NCI-H1417 treated with DMSO at 0.1 percent for 48 hours (cell line): ENCODE results near the gene HSPBAP1.
"Not testable (repeated sequence)": the region's sequence is repeated elsewhere in the genome, so short reads cannot be mapped to it uniquely, and the experiment has no call there.

ENCODE experiments used
- DNase-seq: peaks from one replicate; lab custom pipeline; 2025; lab: John Stamatoyannopoulos, UW

HSPBAP1 gene

DNA sequence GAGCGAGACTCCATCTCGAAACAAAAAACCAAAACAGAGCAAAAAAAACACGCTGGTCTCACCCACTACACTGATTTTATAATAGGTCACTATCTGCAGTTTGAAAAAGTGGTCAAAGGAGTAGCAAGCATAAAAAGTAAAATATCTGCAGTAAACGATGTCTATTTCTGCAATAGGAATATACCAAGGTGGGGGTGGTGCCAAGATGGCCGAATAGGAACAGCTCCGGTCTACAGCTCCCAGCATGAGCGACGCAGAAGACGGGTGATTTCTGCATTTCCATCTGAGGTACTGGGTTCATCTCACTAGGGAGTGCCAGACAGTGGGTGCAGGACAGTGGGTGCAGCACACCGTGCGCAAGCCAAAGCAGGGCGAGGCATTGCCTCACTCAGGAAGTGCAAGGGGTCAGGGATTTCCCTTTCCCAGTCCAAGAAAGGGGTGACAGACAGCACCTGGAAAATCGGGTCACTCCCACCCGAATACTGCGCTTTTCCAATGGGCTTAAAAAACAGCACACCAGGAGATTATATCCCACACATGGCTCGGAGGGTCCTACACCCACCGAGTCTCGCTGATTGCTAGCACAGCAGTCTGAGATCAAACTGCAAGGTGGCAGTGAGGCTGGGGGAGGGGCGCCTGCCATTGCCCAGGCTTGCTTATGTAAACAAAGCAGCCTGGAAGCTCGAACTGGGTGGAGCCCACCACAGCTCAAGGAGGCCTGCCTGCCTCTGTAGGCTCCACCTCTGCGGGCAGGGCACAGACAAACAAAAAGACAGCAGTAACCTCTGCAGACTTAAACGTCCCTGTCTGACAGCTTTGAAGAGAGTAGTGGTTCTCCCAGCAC lies 60.7 kb downstream of the HSPBAP1 start:
- not testable (repeated sequence) for DNase-seq

DNA sequence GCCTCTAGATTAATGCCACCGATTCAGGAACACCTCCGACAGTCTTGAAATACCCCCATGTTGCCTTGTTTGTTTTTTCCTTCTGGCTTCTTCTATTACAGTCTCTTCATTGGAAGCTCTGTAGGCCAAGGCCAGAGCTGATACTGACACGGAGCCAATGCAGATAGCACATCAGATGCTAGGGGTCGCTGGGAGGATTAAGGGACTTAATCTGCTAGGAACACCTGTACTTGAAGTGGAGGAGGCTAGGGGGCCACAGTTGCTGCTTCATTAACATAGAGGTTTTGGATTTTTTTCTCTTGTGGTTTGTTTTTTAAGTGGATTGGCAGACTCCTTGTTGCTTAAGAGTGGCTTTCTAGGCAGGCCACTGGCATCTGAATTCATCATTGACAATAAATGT lies 63.4 kb downstream of the HSPBAP1 start:
- no peak for DNase-seq

DNA sequence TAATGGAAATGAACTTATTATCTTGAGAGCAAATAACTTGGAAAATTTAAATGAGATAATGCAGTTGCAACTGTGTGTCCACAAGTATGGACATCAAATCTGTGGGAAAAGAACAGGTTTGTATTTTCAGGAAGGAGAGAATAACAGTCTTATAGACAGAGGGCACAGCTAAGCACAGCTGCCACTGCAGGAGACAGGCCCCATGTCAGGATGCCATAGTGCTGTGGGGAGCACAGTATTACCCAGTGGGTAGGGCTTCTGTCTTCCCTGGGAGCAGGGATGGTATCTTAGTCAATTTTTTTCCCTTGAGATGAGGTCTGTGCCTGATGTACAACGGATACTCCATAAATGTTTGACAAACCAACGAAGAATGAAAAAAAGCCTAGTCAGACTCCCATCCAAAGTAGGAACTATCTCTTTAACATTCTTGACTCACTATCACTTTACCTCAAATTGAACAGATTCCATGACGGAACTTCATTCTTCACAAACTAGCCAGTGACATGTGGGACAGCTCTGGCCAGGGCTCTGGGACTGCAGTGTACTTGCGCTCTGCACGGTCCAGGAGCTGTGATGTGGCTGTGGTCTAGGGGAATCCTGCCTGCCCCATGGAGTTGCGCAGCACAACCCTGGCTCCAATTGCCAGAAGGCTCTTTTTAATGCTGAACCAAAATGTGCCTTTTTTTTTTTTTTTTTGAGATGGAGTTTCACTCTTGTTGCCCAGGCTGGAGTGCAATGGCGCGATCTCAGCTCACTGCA lies 64.7 kb downstream of the HSPBAP1 start:
- no peak for DNase-seq

DNA sequence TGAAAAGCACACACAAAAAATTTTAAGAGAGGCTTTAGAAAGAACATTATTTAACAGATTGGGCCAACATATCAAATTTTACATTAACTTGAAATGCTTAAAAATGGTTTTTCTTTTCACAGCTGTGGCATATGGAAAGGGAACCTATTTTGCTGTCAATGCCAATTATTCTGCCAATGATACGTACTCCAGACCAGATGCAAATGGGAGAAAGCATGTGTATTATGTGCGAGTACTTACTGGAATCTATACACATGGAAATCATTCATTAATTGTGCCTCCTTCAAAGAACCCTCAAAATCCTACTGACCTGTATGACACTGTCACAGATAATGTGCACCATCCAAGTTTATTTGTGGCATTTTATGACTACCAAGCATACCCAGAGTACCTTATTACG lies 65.4 kb downstream of the HSPBAP1 start:
- no peak for DNase-seq

DNA sequence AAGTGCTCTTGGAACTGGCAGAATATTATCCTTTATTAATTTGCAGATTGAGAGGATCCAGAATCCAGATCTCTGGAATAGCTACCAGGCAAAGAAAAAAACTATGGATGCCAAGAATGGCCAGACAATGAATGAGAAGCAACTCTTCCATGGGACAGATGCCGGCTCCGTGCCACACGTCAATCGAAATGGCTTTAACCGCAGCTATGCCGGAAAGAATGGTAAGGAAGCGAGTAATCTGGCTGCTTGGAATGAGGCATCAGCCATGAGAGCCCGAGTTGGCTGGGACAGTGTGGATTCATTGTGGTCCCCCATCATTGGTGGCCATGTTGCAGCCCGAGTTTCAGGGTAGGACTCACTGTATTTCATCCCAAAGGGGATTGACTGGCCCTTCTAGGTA lies 65.9 kb downstream of the HSPBAP1 start:
- no peak for DNase-seq

DNA sequence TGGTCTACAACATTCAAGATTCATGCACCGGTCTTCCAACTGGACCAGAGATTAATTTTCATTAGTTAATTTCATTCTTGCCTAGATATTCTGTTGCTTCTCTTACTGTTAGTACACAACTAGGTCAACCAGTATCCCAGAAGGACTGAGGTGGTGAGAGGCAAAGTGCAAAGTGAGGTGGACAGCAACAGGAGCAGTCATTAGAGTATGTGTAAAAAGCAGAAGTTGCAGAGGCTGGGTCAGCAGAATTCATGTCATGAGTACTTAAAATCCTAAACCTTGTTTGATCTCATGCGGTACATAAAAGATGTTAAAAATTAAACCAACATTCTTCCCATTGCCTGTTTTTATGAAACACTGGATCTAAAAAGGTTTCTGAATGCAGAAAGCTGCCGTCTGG lies 66.3 kb downstream of the HSPBAP1 start:
- DNase-seq, result no peak

DNA sequence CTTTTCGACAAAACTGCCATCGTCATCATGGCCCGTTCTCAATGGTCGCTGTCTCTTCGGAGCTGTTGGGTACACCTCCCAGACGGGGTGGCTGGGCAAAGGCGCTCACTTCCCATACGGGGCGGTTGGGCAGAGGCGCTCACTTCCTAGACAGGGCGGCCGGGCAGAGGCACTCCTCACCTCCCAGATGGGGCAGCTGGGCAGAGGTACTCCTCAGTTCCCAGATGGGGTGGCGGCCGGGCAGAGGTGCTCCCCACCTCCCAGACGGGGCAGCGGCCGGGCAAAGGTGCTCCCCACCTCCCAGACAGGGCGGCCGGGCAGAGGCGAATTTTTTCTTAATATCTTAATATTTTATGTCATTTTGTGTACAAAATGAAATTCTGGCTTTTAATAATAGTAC lies 68.5 kb downstream of the HSPBAP1 start:
- no peak for DNase-seq

DNA sequence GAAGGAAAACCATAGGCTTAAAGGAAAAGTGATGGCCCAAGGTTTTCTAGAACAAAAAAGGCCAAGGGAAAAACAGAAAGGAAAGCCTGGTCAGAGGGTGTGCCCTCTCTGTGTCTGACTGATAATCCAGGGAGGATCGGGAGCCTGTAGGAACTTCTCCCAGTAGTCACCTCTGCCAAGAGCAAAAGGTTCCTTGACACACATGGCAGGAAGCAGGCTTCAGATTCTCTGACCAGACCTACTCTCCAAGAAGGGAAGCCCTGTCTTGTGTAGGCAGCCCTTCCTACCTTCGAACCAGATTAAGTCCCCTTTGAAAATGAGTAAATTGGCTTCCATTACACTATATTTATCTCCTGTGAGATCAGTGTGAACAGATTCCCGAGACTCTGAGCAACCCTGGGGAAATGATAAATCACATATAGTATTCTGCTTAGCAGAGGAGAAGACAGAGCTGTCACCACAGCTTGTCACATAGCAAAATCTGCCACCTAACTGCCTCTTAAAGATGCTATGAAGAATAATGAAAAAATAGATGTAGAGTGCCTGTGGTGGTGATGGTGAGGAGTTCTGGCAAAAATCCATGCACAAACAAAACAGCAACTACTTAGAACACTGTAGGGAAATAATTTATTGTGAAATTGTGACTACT lies 74.2 kb downstream of the HSPBAP1 start:
- DNase-seq, result no peak

DNA sequence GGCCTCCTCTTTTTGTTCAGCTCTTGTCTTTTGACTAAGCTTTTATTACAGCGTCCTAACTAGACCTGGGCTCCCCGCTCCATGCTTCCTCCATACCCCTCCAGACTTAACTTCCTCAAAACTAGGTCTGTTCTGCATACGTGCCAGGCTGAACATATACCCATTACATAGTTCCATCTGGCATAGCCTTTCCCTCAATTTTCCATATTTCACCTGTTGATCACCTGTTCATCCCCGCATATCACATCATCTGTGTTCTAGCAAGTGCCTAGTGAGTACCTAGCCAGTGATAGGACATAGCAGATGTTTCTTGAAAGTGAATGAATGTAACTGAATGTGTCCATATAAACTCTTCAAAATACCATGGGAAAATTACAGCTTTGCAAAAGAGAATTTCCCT lies 77.0 kb downstream of the HSPBAP1 start:
- no peak for DNase-seq

DNA sequence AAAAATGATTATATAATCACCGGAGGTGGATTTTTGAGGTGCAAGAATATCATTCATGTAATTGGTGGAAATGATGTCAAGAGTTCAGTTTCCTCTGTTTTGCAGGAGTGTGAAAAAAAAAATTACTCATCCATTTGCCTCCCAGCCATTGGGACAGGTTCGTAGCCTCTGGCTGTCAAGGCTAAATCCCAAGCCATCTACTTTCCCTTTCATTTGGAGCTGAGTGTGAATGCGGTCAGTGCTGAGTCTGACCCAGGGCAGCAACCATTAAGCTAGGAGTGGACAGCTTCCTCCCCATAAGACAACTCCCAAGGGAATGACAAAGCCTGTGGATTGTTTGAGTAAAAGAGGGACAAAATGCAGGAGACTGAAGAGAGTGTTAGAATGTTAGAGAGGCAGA lies 79.4 kb downstream of the HSPBAP1 start:
- no peak for DNase-seq

DNA sequence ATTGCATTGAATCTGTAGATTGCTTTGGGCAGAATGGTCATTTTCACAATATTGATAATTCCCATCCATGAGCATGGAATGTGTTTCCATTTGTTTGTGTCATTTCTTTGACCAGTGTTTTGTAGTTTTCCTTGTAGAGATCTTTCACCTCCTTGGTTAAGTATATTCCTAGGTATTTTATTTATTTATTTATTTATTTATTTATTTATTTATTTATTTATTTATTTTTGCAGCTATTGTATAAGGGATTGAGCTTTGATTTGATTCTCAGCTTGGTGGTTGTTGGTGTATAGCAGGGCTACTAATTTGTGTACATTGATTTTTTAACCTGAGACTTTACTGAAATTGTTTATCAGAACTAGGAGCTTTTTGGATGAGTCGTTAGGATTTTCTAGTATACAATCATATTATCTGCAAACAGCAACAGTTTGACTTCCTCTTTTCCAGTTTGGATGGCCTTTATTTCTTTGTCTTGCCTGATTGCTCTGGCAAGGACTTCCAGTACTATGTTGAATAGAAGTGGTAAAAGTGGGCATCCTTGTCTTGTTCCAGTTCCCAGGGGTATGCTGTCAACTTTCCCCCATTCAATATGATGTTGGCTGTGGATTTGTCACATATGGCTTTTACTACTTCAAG lies 82.9 kb downstream of the HSPBAP1 start:
- DNase-seq, result not testable (repeated sequence)

DNA sequence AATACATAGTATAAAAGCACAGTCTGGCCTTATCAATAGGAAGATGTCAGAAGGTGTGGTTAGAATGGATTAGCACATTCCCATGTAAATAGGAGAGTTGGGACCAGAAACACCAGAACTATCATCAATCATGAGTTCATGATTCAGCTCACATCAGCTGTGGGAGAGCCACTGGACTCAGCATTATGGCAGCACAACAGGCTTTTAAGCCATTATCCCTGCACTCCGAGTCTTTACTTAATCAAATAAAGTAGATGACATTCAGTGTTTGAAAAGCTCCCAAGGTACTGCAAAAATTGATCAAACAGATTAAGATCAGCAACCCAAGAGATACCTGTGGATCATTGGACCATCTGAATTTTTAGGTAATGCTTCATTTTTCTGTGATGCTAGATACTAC lies 88.3 kb downstream of the HSPBAP1 start:
- no peak for DNase-seq

DNA sequence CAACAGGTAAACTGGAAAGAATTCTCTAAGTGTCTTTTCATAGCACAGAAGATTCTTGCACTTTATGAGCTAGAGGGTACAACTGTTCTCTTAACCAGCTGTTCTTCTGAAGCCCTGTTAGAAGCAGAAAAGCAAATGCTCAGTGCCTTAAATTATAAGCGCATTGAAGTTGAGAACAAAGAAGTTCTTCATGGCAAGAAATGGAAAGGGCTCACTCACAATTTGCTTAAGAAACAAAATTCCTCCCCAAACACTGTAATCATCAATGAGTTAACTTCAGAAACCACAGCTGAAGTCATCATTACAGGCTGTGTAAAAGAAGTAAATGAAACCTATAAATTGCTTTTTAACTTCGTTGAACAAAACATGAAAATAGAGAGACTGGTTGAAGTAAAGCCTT lies 93.4 kb downstream of the HSPBAP1 start:
- no peak for DNase-seq

DNA sequence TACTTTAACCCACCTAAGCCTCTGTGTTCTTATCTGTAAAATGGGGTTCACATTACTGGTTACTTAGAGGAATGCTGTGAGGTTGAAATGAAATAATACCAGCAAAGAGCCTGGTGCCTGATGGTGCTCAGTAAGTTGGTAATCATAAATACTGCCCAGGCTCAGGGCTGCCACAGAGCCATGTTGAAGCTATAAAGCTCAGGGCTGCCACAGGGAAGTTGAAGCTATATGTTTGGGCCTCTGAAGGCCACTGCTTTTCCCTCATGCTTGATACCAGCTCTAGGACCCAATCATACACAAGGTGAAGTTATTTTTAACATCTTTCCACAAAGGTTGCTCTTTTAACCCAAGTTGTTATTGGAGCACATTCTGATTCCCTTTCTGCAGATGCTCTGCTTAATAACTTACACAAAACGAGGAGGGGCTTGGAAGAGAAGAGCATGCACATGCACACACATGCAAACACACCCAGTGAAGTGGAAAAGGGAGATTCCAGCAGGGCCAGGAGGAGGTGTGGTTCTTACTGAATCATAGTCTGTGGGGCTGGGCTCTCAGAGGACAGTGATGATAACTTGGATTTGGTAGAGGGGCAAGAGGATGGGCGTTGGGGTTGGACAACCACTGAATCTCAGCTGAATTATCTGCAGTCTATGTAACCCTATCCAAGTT lies 95.5 kb downstream of the HSPBAP1 start:
- DNase-seq, result no peak

DNA sequence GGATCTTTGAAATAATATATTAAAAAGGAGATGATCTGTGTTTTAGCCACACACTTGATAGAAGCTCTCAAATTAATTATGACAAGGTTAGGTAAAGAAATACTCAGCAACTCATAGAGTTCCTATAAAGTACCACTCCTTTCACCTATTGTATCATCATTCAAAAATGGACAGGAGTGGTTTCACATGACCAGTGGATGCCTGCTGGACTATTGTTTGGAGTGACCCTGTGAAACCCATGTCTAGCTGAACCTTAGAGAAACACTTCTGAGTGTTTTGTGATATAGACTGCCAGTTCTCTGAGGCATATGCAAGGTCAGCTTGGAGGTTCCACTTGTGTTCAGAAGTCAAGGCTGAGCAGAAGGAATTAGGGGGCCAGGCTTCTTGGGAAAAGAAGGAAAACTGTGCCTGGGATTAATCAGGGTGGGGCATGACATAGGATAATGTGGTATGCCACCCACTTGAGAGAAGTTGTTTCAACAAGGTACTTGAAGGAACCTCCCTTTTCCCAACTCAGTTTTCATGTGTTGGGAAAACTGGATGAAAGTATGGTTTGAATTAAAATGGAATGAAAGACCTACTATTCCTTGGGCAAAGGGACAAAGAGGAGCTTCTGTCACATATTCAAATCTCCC lies 97.6 kb downstream of the HSPBAP1 start:
- no peak for DNase-seq

DNA sequence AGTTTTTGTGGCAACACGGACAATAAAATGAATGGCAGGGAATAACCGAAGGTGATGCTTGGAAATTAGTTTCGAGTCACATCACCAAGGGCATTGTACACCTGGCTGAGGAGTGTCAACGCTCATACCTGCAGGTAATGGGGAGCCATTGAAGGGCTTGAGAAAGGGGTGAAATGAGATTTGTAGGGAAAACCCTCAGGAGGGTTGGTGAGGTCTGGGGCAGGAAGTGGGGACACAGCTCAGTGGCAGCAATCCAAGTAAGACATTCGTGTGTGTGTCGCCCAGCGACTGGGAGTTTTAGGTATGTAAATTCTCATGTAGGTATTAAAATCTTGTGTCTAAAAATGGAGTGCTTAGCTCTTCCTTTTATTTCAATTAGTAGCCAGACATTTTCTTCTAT lies 98.7 kb downstream of the HSPBAP1 start:
- no peak for DNase-seq

DNA sequence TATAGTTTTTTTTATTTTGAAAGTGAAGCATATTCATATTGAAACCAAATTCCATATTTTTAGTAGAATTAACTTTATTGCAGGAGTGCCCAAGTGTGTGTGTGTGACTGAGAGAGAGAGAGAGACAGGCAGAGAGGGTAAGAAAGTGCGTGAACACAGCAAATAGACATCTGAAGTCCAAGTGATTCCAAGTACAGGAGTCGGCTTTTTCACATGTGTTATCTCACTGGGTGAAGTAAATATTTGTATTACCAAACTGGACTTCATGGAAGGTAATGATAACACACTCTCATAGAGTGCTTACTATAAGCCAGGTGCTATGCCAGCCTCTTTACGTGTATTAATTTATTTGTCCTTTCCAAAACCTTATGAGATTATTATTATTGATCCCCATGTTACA lies 101.0 kb downstream of the HSPBAP1 start:
- no peak for DNase-seq

DNA sequence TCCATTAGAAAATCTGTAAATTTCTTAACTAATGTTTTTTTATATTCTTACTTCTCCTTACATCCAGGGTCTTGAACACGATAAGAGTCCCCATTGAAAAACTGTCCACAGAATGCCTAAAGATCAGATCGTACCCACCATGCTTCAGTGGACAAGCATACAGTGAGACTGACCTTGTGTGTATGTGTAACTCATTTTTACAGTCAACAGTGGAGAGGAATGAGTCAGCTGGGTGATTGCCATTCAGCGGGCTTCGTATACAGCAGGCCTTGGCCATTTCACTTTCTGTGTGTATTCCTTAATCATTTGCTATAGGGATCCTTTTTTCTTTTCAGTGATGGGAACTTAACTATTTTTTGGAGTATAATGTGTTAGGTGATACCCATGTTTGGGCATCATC lies 102.4 kb downstream of the HSPBAP1 start:
- no peak for DNase-seq

DNA sequence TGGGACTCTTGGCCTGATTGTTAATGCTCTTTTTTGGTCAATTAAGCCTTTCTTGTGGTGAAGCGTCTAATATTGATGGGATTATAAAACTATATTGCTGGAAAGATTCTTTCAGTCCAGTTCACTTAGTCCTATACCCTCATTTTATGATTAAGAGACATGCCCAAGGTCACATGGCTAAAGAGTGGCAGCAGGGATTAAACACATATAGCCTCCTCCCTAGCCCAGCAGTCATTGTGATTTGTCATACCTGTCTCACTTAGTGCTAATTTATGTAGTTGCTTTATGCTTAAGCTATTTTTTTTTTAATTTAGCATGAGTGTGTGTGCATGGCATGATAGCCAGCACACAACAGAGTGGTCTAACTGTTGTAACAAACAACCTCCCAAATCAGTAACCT lies 103.5 kb downstream of the HSPBAP1 start:
- no peak for DNase-seq
